ENCODE data around the gene YTHDF2.

DNA sequence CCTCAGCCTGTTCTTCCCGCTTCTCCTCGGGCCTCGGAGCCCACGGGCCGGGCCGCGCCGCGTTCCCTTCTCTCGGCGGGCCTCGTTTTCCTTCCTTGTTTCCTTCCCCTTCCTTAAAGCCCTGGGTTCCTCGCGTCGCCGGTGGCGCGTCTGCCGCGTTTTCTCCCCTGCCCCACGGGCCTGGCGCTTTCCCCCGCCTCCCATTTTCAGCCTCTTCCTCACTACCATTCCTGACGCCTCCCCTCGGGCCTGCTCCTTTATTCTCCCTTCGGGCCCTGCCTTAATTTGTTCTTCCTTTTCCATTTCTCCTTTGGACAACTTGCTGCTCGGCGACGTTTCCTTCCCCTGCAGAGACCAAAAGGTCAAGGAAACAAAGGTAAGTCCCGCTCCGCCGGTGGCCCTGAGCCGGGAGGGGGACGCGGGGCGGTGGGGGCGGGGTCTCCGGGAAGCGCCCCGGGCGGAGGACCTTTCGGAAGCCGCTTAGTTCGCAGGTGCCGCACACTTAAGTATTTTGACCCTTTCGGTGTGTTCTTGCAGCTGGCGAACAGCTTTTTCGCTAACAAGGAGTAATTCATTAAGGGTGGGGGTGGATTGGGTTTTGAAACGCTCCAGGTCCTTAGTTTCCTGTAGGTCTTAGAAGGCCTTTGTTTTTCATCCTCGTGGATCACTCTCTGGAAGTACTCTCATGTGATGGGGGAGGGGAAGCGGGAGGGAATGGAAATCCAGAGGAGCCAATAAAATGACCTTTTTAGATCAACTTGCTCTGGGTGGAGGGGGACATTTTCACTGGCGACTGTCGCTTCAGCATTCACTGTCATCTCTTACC is 780 bp downstream of the YTHDF2 start:
- TF ChIP-seq YY1 (IDR thresholded peaks at IDR 0.05; ENCODE audit: insufficient read depth, insufficient read length): no peak
- no peak for TF ChIP-seq SUZ12 (IDR thresholded peaks at IDR 0.05; ENCODE audit: extremely low read depth, insufficient read depth, insufficient read length)
